ENCODE measurements around the gene SRL.

DNA sequence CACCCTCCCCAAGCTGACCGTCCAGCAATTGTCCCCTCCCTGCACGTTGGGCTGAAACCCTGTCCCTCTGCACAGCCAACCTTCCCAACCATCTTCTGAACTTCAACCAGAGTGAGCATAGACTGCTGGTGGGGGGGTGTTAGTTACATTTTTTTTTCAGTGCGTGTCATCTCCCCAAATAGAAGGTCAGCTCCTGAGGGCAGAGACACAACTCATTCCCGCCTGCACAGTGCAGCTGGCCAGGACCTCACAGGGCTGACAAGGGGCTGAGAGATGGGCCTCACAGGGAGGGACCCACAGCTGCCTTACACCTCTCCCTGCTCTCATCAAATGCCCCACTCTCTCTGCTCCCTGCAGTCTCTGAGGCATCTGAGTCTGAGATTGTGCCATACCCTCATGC lies 8.4 kb downstream of the SRL start:
- no peak for TF ChIP-seq NBN (conservative IDR thresholded peaks at IDR 0.05)
- no peak for TF ChIP-seq KDM1A (CRISPR knock-in tag; IDR thresholded peaks at IDR 0.05)

Data from HepG2 (cell line).